HCT116 (cell line): ENCODE data around the gene TMA7B. TPM values are rescaled to one million over a fixed set of nuclear protein-coding genes. Genes with fewer than 3 reads are reported as not detected.

Source experiments
- ATAC-seq: fragments of 200-7000 bp; cut with Tn5 transposase; 2 replicates; pipeline ENCODE4 v1.9.1; 2020; ENCODE audit warnings: mild to moderate bottlenecking, moderate library complexity
- BruUV-seq: library from RNA; stranded (reverse); fragments of 400-500 nt; replicated peaks from 2 replicates; lab custom pipeline; 2021; lab: Mats Ljungman, UMichigan
- CTCF ChIA-PET: fragments of 300-600 bp; sonication (Branson Sonifier 250); formaldehyde crosslinking; loops from one replicate; lab custom pipeline; 2021; ENCODE audit warnings: antibody characterized with exemption; lab: Charles Lee
- POLR2A ChIA-PET: fragments of 300-600, 350-600 bp; sonication (Branson Sonifier 250); formaldehyde crosslinking; loops from one replicate; lab custom pipeline; 2021; ENCODE audit warnings: antibody characterized with exemption; lab: Charles Lee
- RAD21 ChIA-PET, 2 experiments: fragments of 300-600 bp; sonication (Branson Sonifier 250); formaldehyde crosslinking; loops; one replicate each; lab custom pipeline; 2023; ENCODE audit warnings: low total read pairs in 2 of 2; ENCODE audit not compliant: uncharacterized antibody in 2 of 2, unreplicated experiment in 2 of 2, low non-redundant PET in 1 of 2; lab: Charles Lee
- DNase-seq: peaks from one replicate; pipeline ENCODE4 v3.0.0-alpha.2; 2010; ENCODE audit warnings: low read depth, low spot score
- H2AFZ ChIP-seq: fragments of 200-600 bp; shearing (Covaris generic), sonication (generic); 2 replicates; pipeline ENCODE4 v1.6.1; 2017; ENCODE audit warnings: low read depth, mixed run types, mixed read lengths, antibody characterized with exemption, low read length; ENCODE audit not compliant: poor library complexity, severe bottlenecking
- H3K27ac ChIP-seq: 2 replicates; pipeline ENCODE4 v1.5.1; 2012; ENCODE audit warnings: low read depth, low read length
- H3K27me3 ChIP-seq: fragments of 200-600 bp; sonication (generic); 2 replicates; pipeline ENCODE4 v1.6.1; 2016; ENCODE audit warnings: mixed run types, low read length, mixed read lengths; ENCODE audit not compliant: insufficient read depth
- H3K36me3 ChIP-seq, 2 experiments: fragments of 200-500 bp in 1 of 2; fragments of 200-600 bp in 1 of 2; sonication (Bioruptor generic) in 1 of 2; sonication (generic) in 1 of 2; 2 replicates each; pipeline versions ENCODE4 v1.5.1 to v1.6.1; 2014 to 2016; ENCODE audit warnings: low read length in 2 of 2, inconsistent platforms in 1 of 2, mixed read lengths in 1 of 2, mixed run types in 1 of 2; ENCODE audit not compliant: insufficient read depth in 2 of 2, control insufficient read depth in 1 of 2
- H3K4me1 ChIP-seq, 2 experiments: fragments of 200-600 bp in 1 of 2; sonication (generic) in 1 of 2; 2 replicates each; pipeline versions ENCODE4 v1.5.1 to v1.6.1; 2012 to 2017; ENCODE audit warnings: low read length in 2 of 2, inconsistent platforms in 1 of 2, mild to moderate bottlenecking in 1 of 2, mixed read lengths in 1 of 2, mixed run types in 1 of 2, moderate library complexity in 1 of 2; ENCODE audit not compliant: insufficient read depth in 2 of 2, control insufficient read depth in 1 of 2
- H3K4me2 ChIP-seq: fragments of 200-600 bp; sonication (generic); 2 replicates; pipeline ENCODE4 v1.6.1; 2017; ENCODE audit warnings: mixed run types, low read length, mixed read lengths
- H3K4me3 ChIP-seq, 2 experiments: fragments of 200-600 bp in 1 of 2; sonication (generic) in 1 of 2; replicated peaks in 1 of 2; 2 replicates each; pipeline ENCODE4 v1.5.1; 2011 to 2016; ENCODE audit warnings: low read length in 2 of 2, control low read depth in 1 of 2, low read depth in 1 of 2, mild to moderate bottlenecking in 1 of 2, mixed read lengths in 1 of 2, mixed run types in 1 of 2
- H3K79me2 ChIP-seq: fragments of 200-600 bp; sonication (generic); 2 replicates; pipeline ENCODE4 v1.6.1; 2017; ENCODE audit warnings: mild to moderate bottlenecking, mixed run types, low read length, moderate library complexity, mixed read lengths; ENCODE audit not compliant: insufficient read depth
- H3K9ac ChIP-seq: fragments of 200-600 bp; sonication (generic); 2 replicates; pipeline ENCODE4 v1.6.1; 2016; ENCODE audit warnings: low read length, mixed read lengths
- H3K9me2 ChIP-seq: fragments of 200-600 bp; sonication (generic), shearing (Covaris generic); 2 replicates; pipeline ENCODE4 v1.6.1; 2017; ENCODE audit warnings: mixed run types, mild to moderate bottlenecking, moderate library complexity; ENCODE audit not compliant: insufficient read depth
- H3K9me3 ChIP-seq, 2 experiments: fragments of 200-500 bp in 1 of 2; fragments of 200-600 bp in 1 of 2; sonication (Bioruptor generic) in 1 of 2; sonication (generic) in 1 of 2; 2 replicates each; pipeline ENCODE4 v1.6.1; 2014 to 2017; ENCODE audit warnings: low read length in 2 of 2, mixed read lengths in 2 of 2, inconsistent platforms in 1 of 2, low read depth in 1 of 2, mild to moderate bottlenecking in 1 of 2, mixed run types in 1 of 2, moderate library complexity in 1 of 2; ENCODE audit not compliant: control insufficient read depth in 1 of 2, insufficient read depth in 1 of 2
- H4K20me1 ChIP-seq: fragments of 200-600 bp; sonication (generic), shearing (Covaris generic); 2 replicates; pipeline ENCODE4 v1.6.1; 2017; ENCODE audit warnings: mixed run types, mild to moderate bottlenecking, moderate library complexity; ENCODE audit not compliant: insufficient read depth
- ATF3 ChIP-seq: IDR thresholded peaks from 2 replicates; pipeline ENCODE4 v1.6.1; 2012
- CBX3 ChIP-seq: IDR thresholded peaks from 2 replicates; pipeline ENCODE4 v1.6.1; 2012; ENCODE audit warnings: low read depth
- CEBPB ChIP-seq: IDR thresholded peaks from 2 replicates; pipeline ENCODE4 v1.6.1; 2012; ENCODE audit warnings: low read depth
- EGR1 ChIP-seq: IDR thresholded peaks from 2 replicates; pipeline ENCODE4 v1.6.1; 2012; ENCODE audit warnings: low read depth
- ELF1 ChIP-seq: IDR thresholded peaks from 2 replicates; pipeline ENCODE4 v1.6.1; 2012; ENCODE audit warnings: low read depth, borderline replicate concordance
- EZH2 ChIP-seq: fragments of 200-600 bp; sonication (generic); IDR thresholded peaks from 2 replicates; pipeline ENCODE4 v1.6.1; 2017; ENCODE audit warnings: antibody characterized with exemption, mixed run types
- EZH2phosphoT487 ChIP-seq: fragments of 200-600 bp; IDR thresholded peaks from 2 replicates; pipeline ENCODE4 v1.6.1; 2018; ENCODE audit warnings: antibody characterized with exemption, borderline replicate concordance
- FOSL1 ChIP-seq: IDR thresholded peaks from 2 replicates; pipeline ENCODE4 v1.6.1; 2012; ENCODE audit warnings: low read depth
- JUND ChIP-seq: IDR thresholded peaks from 2 replicates; pipeline ENCODE4 v1.6.1; 2012
- POLR2A ChIP-seq: IDR thresholded peaks from 2 replicates; pipeline ENCODE4 v1.7.0; 2011; ENCODE audit warnings: borderline replicate concordance; ENCODE audit not compliant: insufficient read depth, insufficient read length; ENCODE audit errors: extremely low read depth
- POLR2AphosphoS5 ChIP-seq: IDR thresholded peaks from 2 replicates; pipeline ENCODE4 v1.6.1; 2011; ENCODE audit warnings: mild to moderate bottlenecking, low read depth, low read length, moderate library complexity
- RAD21 ChIP-seq: IDR thresholded peaks from 2 replicates; pipeline ENCODE4 v1.6.1; 2012; ENCODE audit warnings: low read depth, mild to moderate bottlenecking
- REST ChIP-seq: IDR thresholded peaks from 2 replicates; pipeline ENCODE4 v1.6.1; 2012; ENCODE audit warnings: low read depth
- SP1 ChIP-seq: IDR thresholded peaks from 2 replicates; pipeline ENCODE4 v1.6.1; 2012; ENCODE audit warnings: low read depth
- TCF7L2 ChIP-seq: IDR thresholded peaks from 2 replicates; pipeline ENCODE4 v1.7.0; 2011; ENCODE audit warnings: borderline replicate concordance, inconsistent platforms; ENCODE audit not compliant: insufficient read depth, insufficient read length; ENCODE audit errors: extremely low read depth
- ZFX ChIP-seq: fragments of 450-650 bp; IDR thresholded peaks from 2 replicates; pipeline ENCODE4 v1.6.1; 2017
- ZNF274 ChIP-seq: fragments of 200-500 bp; sonication (Bioruptor generic); IDR thresholded peaks from 2 replicates; pipeline ENCODE4 v1.6.1; 2014; ENCODE audit warnings: mild to moderate bottlenecking, low read depth, low read length, inconsistent platforms
- intact Hi-C: fragments of 100-400 bp; cut with micrococcal nuclease; formaldehyde crosslinking; loops from 2 replicates; pipeline ENCODE4 v1.10.0; 2022
- total RNA-seq: library from RNA; stranded (reverse); gene quantifications from one replicate; pipeline ENCODE4 v1.2.1, GENCODE V29; 2021; ENCODE audit not compliant: unreplicated experiment
- TF ChIP-seq, protein P1 (sequence below): IDR thresholded peaks from 2 replicates; pipeline ENCODE4 v1.6.1; 2011; ENCODE audit warnings: mild to moderate bottlenecking, low read length, moderate library complexity; ENCODE audit not compliant: insufficient replicate concordance; ENCODE audit errors: extremely low read depth
- TF ChIP-seq, protein P2 (sequence below): IDR thresholded peaks from 2 replicates; pipeline ENCODE4 v1.6.1; 2012

The TMA7B gene
- total RNA-seq, 1 experiment from 2014 or later: not detected

GRCh38 chr22:39958949-39959639 is 1.1 kb upstream of the TMA7B start:
- intact Hi-C loops: no loop called here
- no peaks in the 10 kb centered on the region for H3K9me3 ChIP-seq
- H3K27ac ChIP-seq: no peak overlapping the region
- no peak overlapping the region for H3K9ac ChIP-seq
- H4K20me1 ChIP-seq: no peaks in the 10 kb centered on the region
- H3K4me1 ChIP-seq: peaks cover 11 to 32% of the 10 kb centered on the region in 2 experiments; a peak in 3 of 4 replicates
- H3K27me3 ChIP-seq: no peaks in the 10 kb centered on the region; the same call in 1 of the 2 replicates
- no peak overlapping the region for H3K4me3 ChIP-seq
- ChIA-PET RAD21 (no interaction called here), CTCF (interaction anchor here (1.2 kb wide), 1 partner anchor 66 kb away, joined by 3 read pairs; no protein-coding TSS in a partner anchor), POLR2A (no interaction called here)
- no peak overlapping the region for H2AFZ ChIP-seq
- BruUV-seq: no TSS peak
- H3K4me2 ChIP-seq: peak overlapping the region; percentile 46
- ATAC-seq (peak; percentile 56), DNase-seq (no peak)
- no peaks in the 10 kb centered on the region for H3K9me2 ChIP-seq
- no peaks in the 10 kb centered on the region for H3K79me2 ChIP-seq
- H3K36me3 ChIP-seq: no peaks in the 10 kb centered on the region
- no peak for TF ChIP-seq EZH2
- no peak for TF ChIP-seq ZNF274
- no peak for TF ChIP-seq EZH2phosphoT487
- no peak for TF ChIP-seq RAD21
- no peak for TF ChIP-seq ELF1
- TF ChIP-seq, protein P1, sequence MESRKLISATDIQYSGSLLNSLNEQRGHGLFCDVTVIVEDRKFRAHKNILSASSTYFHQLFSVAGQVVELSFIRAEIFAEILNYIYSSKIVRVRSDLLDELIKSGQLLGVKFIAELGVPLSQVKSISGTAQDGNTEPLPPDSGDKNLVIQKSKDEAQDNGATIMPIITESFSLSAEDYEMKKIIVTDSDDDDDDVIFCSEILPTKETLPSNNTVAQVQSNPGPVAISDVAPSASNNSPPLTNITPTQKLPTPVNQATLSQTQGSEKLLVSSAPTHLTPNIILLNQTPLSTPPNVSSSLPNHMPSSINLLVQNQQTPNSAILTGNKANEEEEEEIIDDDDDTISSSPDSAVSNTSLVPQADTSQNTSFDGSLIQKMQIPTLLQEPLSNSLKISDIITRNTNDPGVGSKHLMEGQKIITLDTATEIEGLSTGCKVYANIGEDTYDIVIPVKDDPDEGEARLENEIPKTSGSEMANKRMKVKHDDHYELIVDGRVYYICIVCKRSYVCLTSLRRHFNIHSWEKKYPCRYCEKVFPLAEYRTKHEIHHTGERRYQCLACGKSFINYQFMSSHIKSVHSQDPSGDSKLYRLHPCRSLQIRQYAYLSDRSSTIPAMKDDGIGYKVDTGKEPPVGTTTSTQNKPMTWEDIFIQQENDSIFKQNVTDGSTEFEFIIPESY: no peak
- no peak for TF ChIP-seq CEBPB
- TF ChIP-seq ZFX: no peak
- no peak for TF ChIP-seq JUND
- no peak for TF ChIP-seq REST
- TF ChIP-seq TCF7L2: no peak
- no peak for TF ChIP-seq CBX3
- TF ChIP-seq SP1: no peak
- no peak for TF ChIP-seq POLR2AphosphoS5
- TF ChIP-seq ATF3: no peak
- TF ChIP-seq EGR1: no peak
- TF ChIP-seq FOSL1: no peak
- TF ChIP-seq POLR2A: no peak
- TF ChIP-seq, protein P2, sequence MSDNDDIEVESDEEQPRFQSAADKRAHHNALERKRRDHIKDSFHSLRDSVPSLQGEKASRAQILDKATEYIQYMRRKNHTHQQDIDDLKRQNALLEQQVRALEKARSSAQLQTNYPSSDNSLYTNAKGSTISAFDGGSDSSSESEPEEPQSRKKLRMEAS: no peak
